ENCODE results near the gene DEF6. TPM values are rescaled to one million over a fixed set of nuclear protein-coding genes. Genes with fewer than 3 reads are reported as not detected.
A peak's percentile ranks its signal among the peaks of the same experiment; 100 is the strongest.

The DEF6 gene
- total RNA-seq, 1 experiment from 2014 or later = 5.7 TPM

- Histone ChIP-seq H3K36me3 (ENCODE audit: control insufficient read depth, insufficient read depth, low read length) (no peaks in the 10 kb centered on the region), H3K27me3 (replicated peaks; ENCODE audit: control insufficient read depth, insufficient read depth, low read length) (no peaks in the 10 kb centered on the region), H3K9me3 (no peaks in the 10 kb centered on the region), H3K4me3 (ENCODE audit: low read depth, low read length) (peak overlapping the region; percentile 75), H3K4me1 (peaks cover 5% of the 10 kb centered on the region; the same call in 1 of the 2 replicates)
- intact Hi-C loops (cut with micrococcal nuclease; ENCODE audit: unreplicated experiment) = no loop called here
- H3K27me3 Mint-ChIP-seq (ENCODE audit: insufficient read depth, unreplicated experiment) = no peaks in the 10 kb centered on the region
- peaks cover 9% of the 10 kb centered on the region for H3K4me1 Mint-ChIP-seq (ENCODE audit: low read depth, unreplicated experiment)
- no TSS peak for BruUV-seq (replicated peaks)
- H3K36me3 Mint-ChIP-seq (ENCODE audit: insufficient read depth, unreplicated experiment) = peaks cover 9% of the 10 kb centered on the region
- CTCF ChIA-PET = interaction anchor here (0.9 to 1.4 kb wide), 7 partner anchors 9 to 111 kb away, joined by 3 to 12 read pairs (median 4); partner anchors contain the start of gene DEF6
- DNase-seq = no peak
- H3K9me3 Mint-ChIP-seq (ENCODE audit: unreplicated experiment) = no peaks in the 10 kb centered on the region
- POLR2A ChIA-PET = interaction anchor here (0.7 to 1.5 kb wide), 6 partner anchors 14 to 198 kb away, joined by 3 to 8 read pairs (median 4); no protein-coding TSS in a partner anchor
- peak overlapping the region; percentile 87 for H3K4me3 Mint-ChIP-seq (ENCODE audit: unreplicated experiment)
- no peak for TF ChIP-seq CTCF (IDR thresholded peaks at IDR 0.05; ENCODE audit: insufficient read depth in 1 of 2, low read depth in 1 of 2, low read length in 1 of 2, severe bottlenecking in 1 of 2, unreplicated experiment in 1 of 2)
- H3K27ac Mint-ChIP-seq (ENCODE audit: unreplicated experiment) = peak overlapping the region; percentile 99
These were observed 38.8 kb upstream of the DEF6 start for GRCh38 chr6:35258858-35259193.

GRCh38 chr6:35259194-35259947, 38.2 kb upstream of the DEF6 start, which contains the start of gene ZNF76:
TSS of gene ZNF76 (plus strand) at chr6:35259735. CDS start at chr6:35281152, 21,417 bp downstream.
- peak; percentile 96 to 99 for DNase-seq
- intact Hi-C loops (cut with micrococcal nuclease; ENCODE audit: unreplicated experiment) = no loop called here
- Histone ChIP-seq H3K36me3 (ENCODE audit: control insufficient read depth, insufficient read depth, low read length) (no peaks in the 10 kb centered on the region), H3K9me3 (no peaks in the 10 kb centered on the region), H3K4me1 (peaks cover 5% of the 10 kb centered on the region; the same call in 1 of the 2 replicates), H3K4me3 (ENCODE audit: low read depth, low read length) (peak within 1 kb of the TSS; percentile 75), H3K27me3 (replicated peaks; ENCODE audit: control insufficient read depth, insufficient read depth, low read length) (no peaks in the 10 kb centered on the region)
- no peaks in the 10 kb centered on the region for H3K9me3 Mint-ChIP-seq (ENCODE audit: unreplicated experiment)
- no peaks in the 10 kb centered on the region for H3K27me3 Mint-ChIP-seq (ENCODE audit: insufficient read depth, unreplicated experiment)
- BruUV-seq (replicated peaks) = no TSS peak
- H3K36me3 Mint-ChIP-seq (ENCODE audit: insufficient read depth, unreplicated experiment) = peaks cover 9% of the 10 kb centered on the region
- CTCF ChIA-PET = interaction anchor here (0.6 to 1.4 kb wide), 8 partner anchors 9 to 111 kb away, joined by 3 to 12 read pairs (median 4); partner anchors contain the start of gene DEF6
- TF ChIP-seq CTCF (IDR thresholded peaks at IDR 0.05; ENCODE audit: insufficient read depth in 1 of 2, low read depth in 1 of 2, low read length in 1 of 2, severe bottlenecking in 1 of 2, unreplicated experiment in 1 of 2) = no peak
- H3K4me1 Mint-ChIP-seq (ENCODE audit: low read depth, unreplicated experiment) = peaks cover 9% of the 10 kb centered on the region
- peak within 1 kb of the TSS; percentile 87 for H3K4me3 Mint-ChIP-seq (ENCODE audit: unreplicated experiment)
- POLR2A ChIA-PET = interaction anchor here (0.7 to 1.5 kb wide), 6 partner anchors 14 to 197 kb away, joined by 3 to 8 read pairs (median 4); no protein-coding TSS in a partner anchor
- H3K27ac Mint-ChIP-seq (ENCODE audit: unreplicated experiment) = peak within 1 kb of the TSS; percentile 99

GRCh38 chr6:35259948-35260590, 37.5 kb upstream of the DEF6 start:
- no peak for TF ChIP-seq CTCF (IDR thresholded peaks at IDR 0.05; ENCODE audit: insufficient read depth in 1 of 2, low read depth in 1 of 2, low read length in 1 of 2, severe bottlenecking in 1 of 2, unreplicated experiment in 1 of 2)
- Histone ChIP-seq H3K36me3 (ENCODE audit: control insufficient read depth, insufficient read depth, low read length) (no peaks in the 10 kb centered on the region), H3K9me3 (no peaks in the 10 kb centered on the region), H3K27me3 (replicated peaks; ENCODE audit: control insufficient read depth, insufficient read depth, low read length) (no peaks in the 10 kb centered on the region), H3K4me3 (ENCODE audit: low read depth, low read length) (peak overlapping the region; percentile 75), H3K4me1 (peaks cover 5% of the 10 kb centered on the region; the same call in 1 of the 2 replicates)
- CTCF ChIA-PET = interaction anchor here (0.6 to 1.4 kb wide), 7 partner anchors 8 to 112 kb away, joined by 3 to 12 read pairs (median 4); no protein-coding TSS in a partner anchor
- H3K4me1 Mint-ChIP-seq (ENCODE audit: low read depth, unreplicated experiment) = peaks cover 9% of the 10 kb centered on the region
- DNase-seq = peak; percentile 71 to 78
- H3K27me3 Mint-ChIP-seq (ENCODE audit: insufficient read depth, unreplicated experiment) = no peaks in the 10 kb centered on the region
- H3K9me3 Mint-ChIP-seq (ENCODE audit: unreplicated experiment) = no peaks in the 10 kb centered on the region
- POLR2A ChIA-PET = interaction anchor here (1.1 to 1.5 kb wide), 3 partner anchors 19 to 112 kb away, joined by 3 to 8 read pairs (median 5); no protein-coding TSS in a partner anchor
- H3K4me3 Mint-ChIP-seq (ENCODE audit: unreplicated experiment) = peak overlapping the region; percentile 87
- H3K27ac Mint-ChIP-seq (ENCODE audit: unreplicated experiment) = peak overlapping the region; percentile 99
- BruUV-seq (replicated peaks) = TSS peak; percentile 43
- intact Hi-C loops (cut with micrococcal nuclease; ENCODE audit: unreplicated experiment) = no loop called here
- peaks cover 9% of the 10 kb centered on the region for H3K36me3 Mint-ChIP-seq (ENCODE audit: insufficient read depth, unreplicated experiment)
